ENCODE data around the gene IL22RA1.

GRCh38 chr1:24089743-24090555 lies 53.0 kb downstream of the IL22RA1 start:
- TF ChIP-seq CTCF (IDR thresholded peaks at IDR 0.05): no peak
- no peak for TF ChIP-seq NR1H2 (CRISPR knock-in tag; IDR thresholded peaks at IDR 0.05)
